NB4 (cell line): ENCODE results near the gene PPFIA4.

Experiments used
- DNase-seq: peaks from one replicate; pipeline ENCODE4 v3.0.0; 2010; ENCODE audit warnings: low read depth
- H3K4me3 ChIP-seq: one replicate; pipeline ENCODE4 v1.5.1; 2011; ENCODE audit warnings: mild to moderate bottlenecking, low read depth, low read length, moderate library complexity
- MYC ChIP-seq: IDR thresholded peaks from 2 replicates; pipeline ENCODE4 v1.6.1; 2011; ENCODE audit warnings: low read depth, low read length
- POLR2A ChIP-seq: IDR thresholded peaks from 2 replicates; pipeline ENCODE4 v1.6.1; 2011; ENCODE audit warnings: mild to moderate bottlenecking; ENCODE audit not compliant: insufficient read length; ENCODE audit errors: extremely low read depth
- TF ChIP-seq, protein P1 (sequence below): IDR thresholded peaks from 2 replicates; pipeline ENCODE4 v1.6.1; 2011; ENCODE audit warnings: low read depth, low read length
- TF ChIP-seq, protein P2 (sequence below): IDR thresholded peaks from one replicate; pipeline ENCODE4 v1.5.1; 2012; ENCODE audit warnings: low read depth, low read length

Gene PPFIA4

GRCh38 chr1:203093754-203094410 lies 67.6 kb downstream of the PPFIA4 start:
- TF ChIP-seq, protein P1, sequence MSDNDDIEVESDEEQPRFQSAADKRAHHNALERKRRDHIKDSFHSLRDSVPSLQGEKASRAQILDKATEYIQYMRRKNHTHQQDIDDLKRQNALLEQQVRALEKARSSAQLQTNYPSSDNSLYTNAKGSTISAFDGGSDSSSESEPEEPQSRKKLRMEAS, result no peak
- TF ChIP-seq, protein P2, sequence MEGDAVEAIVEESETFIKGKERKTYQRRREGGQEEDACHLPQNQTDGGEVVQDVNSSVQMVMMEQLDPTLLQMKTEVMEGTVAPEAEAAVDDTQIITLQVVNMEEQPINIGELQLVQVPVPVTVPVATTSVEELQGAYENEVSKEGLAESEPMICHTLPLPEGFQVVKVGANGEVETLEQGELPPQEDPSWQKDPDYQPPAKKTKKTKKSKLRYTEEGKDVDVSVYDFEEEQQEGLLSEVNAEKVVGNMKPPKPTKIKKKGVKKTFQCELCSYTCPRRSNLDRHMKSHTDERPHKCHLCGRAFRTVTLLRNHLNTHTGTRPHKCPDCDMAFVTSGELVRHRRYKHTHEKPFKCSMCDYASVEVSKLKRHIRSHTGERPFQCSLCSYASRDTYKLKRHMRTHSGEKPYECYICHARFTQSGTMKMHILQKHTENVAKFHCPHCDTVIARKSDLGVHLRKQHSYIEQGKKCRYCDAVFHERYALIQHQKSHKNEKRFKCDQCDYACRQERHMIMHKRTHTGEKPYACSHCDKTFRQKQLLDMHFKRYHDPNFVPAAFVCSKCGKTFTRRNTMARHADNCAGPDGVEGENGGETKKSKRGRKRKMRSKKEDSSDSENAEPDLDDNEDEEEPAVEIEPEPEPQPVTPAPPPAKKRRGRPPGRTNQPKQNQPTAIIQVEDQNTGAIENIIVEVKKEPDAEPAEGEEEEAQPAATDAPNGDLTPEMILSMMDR, result no peak
- TF ChIP-seq POLR2A, result no peak
- no peak for TF ChIP-seq MYC
- no peak for DNase-seq
- no peak overlapping the region for H3K4me3 ChIP-seq

DNA sequence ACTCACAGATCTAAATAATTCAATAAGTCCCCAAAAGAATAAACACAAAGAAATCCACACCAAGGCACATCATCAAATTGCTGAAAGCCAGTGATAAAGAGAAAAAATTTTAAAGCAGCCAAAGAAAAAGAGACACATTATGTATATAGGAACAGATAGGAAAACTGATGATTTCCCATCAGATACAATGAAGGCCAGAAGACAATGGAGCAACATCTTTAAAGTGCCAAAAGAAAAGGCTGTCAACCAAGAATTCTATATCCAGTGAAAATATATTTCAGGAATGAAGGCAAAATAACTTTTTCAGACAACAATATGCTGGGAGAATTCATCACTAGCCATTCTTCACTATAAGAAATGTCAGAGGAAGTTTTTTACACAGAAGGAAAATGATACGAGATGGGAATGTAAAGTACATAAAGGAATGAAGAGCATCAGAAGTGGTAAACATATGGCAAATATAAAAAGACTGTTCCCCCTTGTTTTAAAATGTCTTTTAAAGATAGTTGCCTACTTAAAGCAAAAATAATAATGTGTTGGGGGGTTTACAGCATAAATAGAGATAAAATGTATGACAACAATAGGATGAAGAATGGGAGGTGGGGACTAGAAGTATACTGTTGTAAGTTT lies 68.9 kb downstream of the PPFIA4 start:
- TF ChIP-seq, protein P1, result no peak
- TF ChIP-seq, protein P2, result no peak
- TF ChIP-seq POLR2A, result no peak
- no peak for TF ChIP-seq MYC
- no peak overlapping the region for H3K4me3 ChIP-seq
- DNase-seq, result no peak

DNA sequence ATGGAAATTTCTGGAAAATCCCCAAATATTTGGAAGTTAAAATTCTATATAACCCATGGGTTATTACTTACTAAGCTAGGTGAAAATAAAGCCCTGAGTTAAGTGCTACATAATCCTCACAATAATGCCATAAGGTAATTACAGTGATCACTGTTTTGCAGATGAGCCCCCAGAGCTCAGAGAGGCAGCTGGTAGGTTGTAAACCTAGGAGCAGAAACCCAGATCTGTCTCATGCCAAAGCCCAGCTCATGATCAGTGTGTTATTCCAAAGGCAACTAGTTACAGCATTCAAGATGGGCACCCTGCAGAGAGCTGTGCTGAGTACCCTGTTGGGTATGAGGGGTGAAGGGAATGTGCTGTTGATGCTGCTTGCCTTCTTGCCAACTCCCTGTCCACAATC lies 70.3 kb downstream of the PPFIA4 start:
- H3K4me3 ChIP-seq, result no peak overlapping the region
- DNase-seq, result no peak
- TF ChIP-seq POLR2A, result no peak
- TF ChIP-seq MYC, result no peak
- TF ChIP-seq, protein P1, result no peak
- TF ChIP-seq, protein P2, result no peak

- no peak for DNase-seq
- no peak overlapping the region for H3K4me3 ChIP-seq
- TF ChIP-seq, protein P1, result no peak
- no peak for TF ChIP-seq POLR2A
- no peak for TF ChIP-seq MYC
- TF ChIP-seq, protein P2, result no peak
These were observed 70.7 kb downstream of the PPFIA4 start for GRCh38 chr1:203097001-203097400.

- DNase-seq, result no peak
- no peak overlapping the region for H3K4me3 ChIP-seq
- TF ChIP-seq MYC (no peak), POLR2A (no peak)
- TF ChIP-seq, protein P1, result no peak
- TF ChIP-seq, protein P2, result no peak
These were observed 72.2 kb downstream of the PPFIA4 start for GRCh38 chr1:203098445-203098844.
